ENCODE results near the gene VPS51. TPM values are rescaled to one million over a fixed set of nuclear protein-coding genes. Genes with fewer than 3 reads are reported as not detected.
A peak's percentile ranks its signal among the peaks of the same experiment; 100 is the strongest.

The VPS51 gene
- total RNA-seq, 2 experiments from 2014 or later = 97.1 to 99.2 TPM

DNA sequence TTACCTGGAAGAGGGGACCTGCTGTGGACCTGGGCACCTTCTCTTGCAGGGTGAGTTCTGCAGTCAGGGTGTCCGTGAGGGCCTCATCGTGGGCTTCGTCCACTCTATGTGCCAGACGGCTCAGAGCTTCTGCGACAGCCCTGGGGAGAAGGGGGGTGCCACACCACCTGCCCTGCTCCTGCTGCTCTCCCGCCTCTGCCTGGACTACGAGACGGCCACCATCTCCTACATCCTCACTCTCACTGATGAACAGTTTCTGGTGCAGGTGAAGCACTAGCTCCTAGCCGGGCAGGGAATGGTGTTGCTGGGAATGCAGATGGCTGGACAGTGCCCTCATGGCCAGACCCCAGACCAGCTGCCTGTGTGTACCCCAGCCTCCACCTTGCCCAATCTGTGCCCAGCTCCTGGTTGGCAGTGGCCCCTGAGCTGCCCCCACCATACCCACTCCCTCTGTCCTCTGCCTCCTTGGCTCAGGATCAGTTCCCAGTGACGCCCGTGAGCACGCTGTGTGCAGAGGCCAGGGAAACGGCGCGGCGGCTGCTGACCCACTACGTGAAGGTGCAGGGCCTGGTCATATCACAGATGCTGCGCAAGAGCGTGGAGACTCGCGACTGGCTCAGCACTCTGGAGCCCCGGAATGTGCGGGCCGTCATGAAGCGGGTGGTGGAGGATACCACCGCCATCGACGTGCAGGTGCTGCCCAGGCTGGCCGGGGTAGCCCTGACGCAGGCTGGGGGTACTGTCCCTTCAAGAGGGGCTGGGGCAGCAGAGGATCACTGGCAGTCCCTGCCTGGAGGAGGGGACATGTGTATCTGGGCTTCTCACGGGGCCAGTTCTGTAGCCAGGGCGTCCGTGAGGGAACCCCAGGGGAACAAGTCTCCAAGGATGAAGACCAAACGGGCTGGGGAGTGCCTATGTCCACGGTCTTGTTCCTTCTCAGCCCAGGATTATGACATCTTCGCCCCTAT, 13.5 kb downstream of the VPS51 start:
- H3K36me3 Mint-ChIP-seq = peaks cover 5% of the 10 kb centered on the region
- peak overlapping the region; percentile 23 for H3K27ac Mint-ChIP-seq
- POLR2A ChIA-PET = interaction anchor here (1.2 to 1.5 kb wide), 4 partner anchors 8 to 72 kb away, joined by 3 to 7 read pairs (median 4); partner anchors contain the start of genes CAPN1, FAU, MRPL49 and SYVN1
- no peaks in the 10 kb centered on the region for H3K27me3 Mint-ChIP-seq
- H3K9me3 Mint-ChIP-seq = no peaks in the 10 kb centered on the region
- peaks cover 43% of the 10 kb centered on the region for H3K4me1 Mint-ChIP-seq (ENCODE audit: low read depth)
- H3K4me3 Mint-ChIP-seq = no peak overlapping the region
- intact Hi-C loops (cut with micrococcal nuclease) = loop anchor here (1.0 to 10.0 kb wide), 4 partner anchors 13 to 865 kb away; partner anchors contain the start of genes CAPN1, FKBP2, PPP1R14B and RASGRP2
- CTCF ChIA-PET = interaction anchor here (0.5 to 6.7 kb wide), 19 partner anchors 10 to 263 kb away, joined by 3 to 122 read pairs (median 5); partner anchors contain the start of genes ARL2, CAPN1, FAU and MRPL49
- no peak for DNase-seq

- Mint-ChIP-seq H3K36me3 (peaks cover 5% of the 10 kb centered on the region), H3K4me1 (ENCODE audit: low read depth) (peaks cover 44% of the 10 kb centered on the region), H3K4me3 (no peak overlapping the region), H3K9me3 (no peaks in the 10 kb centered on the region), H3K27me3 (no peaks in the 10 kb centered on the region), H3K27ac (peak overlapping the region; percentile 23)
- intact Hi-C loops (cut with micrococcal nuclease) = loop anchor here (1.0 to 10.0 kb wide), 4 partner anchors 14 to 866 kb away; partner anchors contain the start of genes CAPN1, FKBP2, PPP1R14B and RASGRP2
- CTCF ChIA-PET = interaction anchor here (0.5 to 6.7 kb wide), 25 partner anchors 10 to 300 kb away, joined by 3 to 122 read pairs (median 4); partner anchors contain the start of genes ARL2, CAPN1, CDC42BPG and FAU
- POLR2A ChIA-PET = interaction anchor here (1.2 to 2.2 kb wide), 4 partner anchors 12 to 72 kb away, joined by 3 to 12 read pairs (median 6); partner anchors contain the start of genes CAPN1, FAU, MRPL49 and SYVN1
- peak; percentile 97 for DNase-seq
These were observed 14.4 kb downstream of the VPS51 start for GRCh38 chr11:65110354-65110861.

- Mint-ChIP-seq H3K9me3 (no peaks in the 10 kb centered on the region), H3K36me3 (peaks cover 1% of the 10 kb centered on the region), H3K4me1 (ENCODE audit: low read depth) (peaks cover 52% of the 10 kb centered on the region), H3K4me3 (peak overlapping the region; percentile 84), H3K27me3 (no peaks in the 10 kb centered on the region), H3K27ac (no peak overlapping the region)
- intact Hi-C loops (cut with micrococcal nuclease) = loop anchor here (2.0 to 10.0 kb wide), 3 partner anchors 70 to 866 kb away; partner anchors contain the start of genes CAPN1, FKBP2, PPP1R14B and RASGRP2
- no peak for DNase-seq
- CTCF ChIA-PET = interaction anchor here (0.7 to 6.7 kb wide), 19 partner anchors 9 to 300 kb away, joined by 3 to 122 read pairs (median 7); partner anchors contain the start of genes ARL2, CAPN1, CDC42BPG and FAU
- POLR2A ChIA-PET = interaction anchor here (0.6 to 2.8 kb wide), 7 partner anchors 10 to 244 kb away, joined by 3 to 19 read pairs (median 6); partner anchors contain the start of genes FAU, MRPL49, SYVN1 and VPS51
These were observed 15.2 kb downstream of the VPS51 start for GRCh38 chr11:65111159-65111743.

DNA sequence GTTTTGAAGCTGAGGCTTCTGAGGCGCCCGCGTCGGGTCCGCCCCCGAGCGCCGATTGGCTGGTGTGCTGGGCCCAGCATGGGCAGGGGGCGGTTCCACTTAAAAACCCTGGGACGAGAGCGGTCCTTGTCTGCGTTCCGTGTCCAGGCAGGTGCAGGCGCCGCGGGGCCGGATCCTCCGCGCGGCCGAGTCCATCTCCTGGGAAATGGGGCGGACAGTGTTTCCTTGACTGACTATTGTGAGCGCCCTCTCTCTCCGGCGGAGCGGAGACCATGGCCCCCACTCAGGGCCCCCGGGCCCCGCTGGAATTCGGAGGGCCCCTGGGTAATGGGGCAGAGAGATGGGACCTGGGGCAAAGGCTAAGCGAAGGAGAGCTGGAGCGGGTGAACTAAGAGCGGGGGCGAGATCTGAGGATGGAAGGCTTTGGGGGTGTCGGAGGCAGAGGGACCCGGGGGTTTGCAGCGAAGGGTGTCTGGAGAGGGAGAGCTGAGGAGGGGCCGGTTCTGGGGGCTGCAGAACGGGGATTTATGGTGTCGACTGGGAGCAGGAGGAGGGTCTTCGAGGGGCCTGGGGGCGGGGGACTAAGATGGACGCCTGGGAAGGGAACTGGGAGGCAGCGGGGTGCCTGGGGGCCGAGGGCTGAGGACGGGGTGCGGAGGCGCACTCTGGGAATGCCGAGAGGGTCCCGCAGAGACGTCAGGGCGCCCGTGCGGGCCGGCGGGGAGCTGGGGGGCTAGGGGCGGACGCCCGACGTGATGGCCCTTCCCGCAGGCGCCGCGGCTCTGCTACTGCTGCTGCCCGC, 15.9 kb downstream of the VPS51 start, which contains the start of gene TM7SF2:
TM7SF2 (plus strand) TSS at position 129 of the 802 bp plus-strand sequence; CDS start at position 273, 144 bp downstream.
- DNase-seq = peak; percentile 96
- peak within 1 kb of the TSS; percentile 80 for H3K27ac Mint-ChIP-seq
- no peaks in the 10 kb centered on the region for H3K9me3 Mint-ChIP-seq
- H3K27me3 Mint-ChIP-seq = no peaks in the 10 kb centered on the region
- POLR2A ChIA-PET = interaction anchor here (0.8 to 2.8 kb wide), 8 partner anchors 10 to 150 kb away, joined by 3 to 19 read pairs (median 5); partner anchors contain the start of genes CAPN1, CDCA5, FAU and MRPL49
- peaks cover 56% of the 10 kb centered on the region for H3K4me1 Mint-ChIP-seq (ENCODE audit: low read depth)
- intact Hi-C loops (cut with micrococcal nuclease) = loop anchor here (2.0 to 10.0 kb wide), 3 partner anchors 69 to 867 kb away; partner anchors contain the start of genes CAPN1, FKBP2, PPP1R14B and RASGRP2
- peak within 1 kb of the TSS; percentile 84 for H3K4me3 Mint-ChIP-seq
- peaks cover 5% of the 10 kb centered on the region for H3K36me3 Mint-ChIP-seq
- CTCF ChIA-PET = interaction anchor here (0.6 to 6.7 kb wide), 17 partner anchors 8 to 910 kb away, joined by 3 to 122 read pairs (median 7); partner anchors contain the start of genes ARL2, CAPN1, CDCA5 and FAU

- ChIA-PET CTCF (interaction anchor here (0.6 to 6.7 kb wide), 13 partner anchors 7 to 910 kb away, joined by 3 to 122 read pairs (median 8); partner anchors contain the start of genes ARL2, CAPN1, CDCA5 and FAU), POLR2A (interaction anchor here (0.8 to 2.8 kb wide), 7 partner anchors 9 to 69 kb away, joined by 3 to 19 read pairs (median 5); partner anchors contain the start of genes CAPN1, CDCA5, FAU and MRPL49)
- H3K27me3 Mint-ChIP-seq = no peaks in the 10 kb centered on the region
- peak overlapping the region; percentile 84 for H3K4me3 Mint-ChIP-seq
- H3K4me1 Mint-ChIP-seq (ENCODE audit: low read depth) = peaks cover 56% of the 10 kb centered on the region
- intact Hi-C loops (cut with micrococcal nuclease) = loop anchor here (10.0 kb wide), 2 partner anchors 368 to 868 kb away; partner anchors contain the start of genes FKBP2, PPP1R14B and RASGRP2
- peaks cover 5% of the 10 kb centered on the region for H3K36me3 Mint-ChIP-seq
- peak; percentile 84 for DNase-seq
- peak overlapping the region; percentile 56 for H3K27ac Mint-ChIP-seq
- no peaks in the 10 kb centered on the region for H3K9me3 Mint-ChIP-seq
These were observed 16.7 kb downstream of the VPS51 start for GRCh38 chr11:65112546-65113360.

DNA sequence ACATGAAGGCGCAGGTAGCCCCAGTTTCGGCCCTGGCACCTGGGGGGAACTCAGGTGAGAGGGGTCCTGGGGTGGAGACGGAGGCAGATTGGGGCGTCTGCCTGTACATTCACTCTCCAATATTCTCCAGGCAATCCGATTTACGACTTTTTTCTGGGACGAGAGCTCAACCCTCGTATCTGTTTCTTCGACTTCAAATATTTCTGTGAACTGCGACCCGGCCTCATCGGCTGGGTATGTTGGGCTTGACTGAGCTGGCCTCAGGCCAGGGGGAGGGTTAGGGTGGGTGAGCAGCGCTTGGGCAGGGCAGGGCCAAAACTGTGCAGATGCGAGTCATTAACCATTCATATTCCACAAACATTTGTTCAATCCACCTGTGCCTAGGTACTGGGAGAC, 17.3 kb downstream of the VPS51 start:
- Mint-ChIP-seq H3K27me3 (no peaks in the 10 kb centered on the region), H3K4me1 (ENCODE audit: low read depth) (peaks cover 60% of the 10 kb centered on the region), H3K36me3 (peaks cover 9% of the 10 kb centered on the region), H3K9me3 (no peaks in the 10 kb centered on the region), H3K4me3 (peak overlapping the region; percentile 84), H3K27ac (peak overlapping the region; percentile 56)
- CTCF ChIA-PET = interaction anchor here (0.6 to 6.7 kb wide), 11 partner anchors 7 to 265 kb away, joined by 3 to 122 read pairs (median 8); partner anchors contain the start of genes ARL2, CAPN1, CDCA5 and FAU
- intact Hi-C loops (cut with micrococcal nuclease) = loop anchor here (10.0 kb wide), 2 partner anchors 369 to 869 kb away; partner anchors contain the start of genes FKBP2, PPP1R14B and RASGRP2
- POLR2A ChIA-PET = interaction anchor here (1.1 to 2.8 kb wide), 5 partner anchors 8 to 68 kb away, joined by 3 to 19 read pairs (median 5); partner anchors contain the start of genes CAPN1, FAU, MRPL49 and SYVN1
- no peak for DNase-seq

DNA sequence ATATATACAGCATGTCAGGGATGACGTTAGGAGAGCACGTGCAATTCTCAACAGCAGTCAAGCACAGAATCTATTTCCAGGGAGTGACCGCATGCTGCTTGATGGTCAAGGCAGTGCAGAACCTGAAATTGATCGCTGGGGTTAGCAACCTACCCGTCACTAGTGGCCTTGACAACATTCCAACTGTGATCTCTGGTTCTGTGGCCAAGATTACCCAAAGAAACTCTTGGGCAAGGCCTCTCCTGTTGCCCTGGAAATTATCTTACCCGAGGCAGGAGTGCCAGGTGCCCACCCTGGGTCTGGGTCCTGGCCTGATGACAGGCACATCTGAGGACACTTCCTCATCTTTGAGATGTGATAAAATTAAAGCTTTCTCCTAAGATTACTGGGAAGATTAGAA, 17.8 kb downstream of the VPS51 start:
- no peaks in the 10 kb centered on the region for H3K27me3 Mint-ChIP-seq
- POLR2A ChIA-PET = interaction anchor here (2.8 kb wide), 1 partner anchor 8 kb away, joined by 19 read pairs; the partner anchor contains the start of genes FAU and MRPL49
- H3K4me1 Mint-ChIP-seq (ENCODE audit: low read depth) = peaks cover 65% of the 10 kb centered on the region
- CTCF ChIA-PET = interaction anchor here (2.6 to 6.7 kb wide), 3 partner anchors 6 to 31 kb away, joined by 7 to 122 read pairs (median 72); partner anchors contain the start of genes CDCA5, FAU, MRPL49 and VPS51
- H3K36me3 Mint-ChIP-seq = peaks cover 13% of the 10 kb centered on the region
- no peak for DNase-seq
- H3K4me3 Mint-ChIP-seq = peak overlapping the region; percentile 84
- intact Hi-C loops (cut with micrococcal nuclease) = loop anchor here (10.0 kb wide), 2 partner anchors 369 to 869 kb away; partner anchors contain the start of genes FKBP2, PPP1R14B and RASGRP2
- H3K27ac Mint-ChIP-seq = no peak overlapping the region
- H3K9me3 Mint-ChIP-seq = no peaks in the 10 kb centered on the region

DNA sequence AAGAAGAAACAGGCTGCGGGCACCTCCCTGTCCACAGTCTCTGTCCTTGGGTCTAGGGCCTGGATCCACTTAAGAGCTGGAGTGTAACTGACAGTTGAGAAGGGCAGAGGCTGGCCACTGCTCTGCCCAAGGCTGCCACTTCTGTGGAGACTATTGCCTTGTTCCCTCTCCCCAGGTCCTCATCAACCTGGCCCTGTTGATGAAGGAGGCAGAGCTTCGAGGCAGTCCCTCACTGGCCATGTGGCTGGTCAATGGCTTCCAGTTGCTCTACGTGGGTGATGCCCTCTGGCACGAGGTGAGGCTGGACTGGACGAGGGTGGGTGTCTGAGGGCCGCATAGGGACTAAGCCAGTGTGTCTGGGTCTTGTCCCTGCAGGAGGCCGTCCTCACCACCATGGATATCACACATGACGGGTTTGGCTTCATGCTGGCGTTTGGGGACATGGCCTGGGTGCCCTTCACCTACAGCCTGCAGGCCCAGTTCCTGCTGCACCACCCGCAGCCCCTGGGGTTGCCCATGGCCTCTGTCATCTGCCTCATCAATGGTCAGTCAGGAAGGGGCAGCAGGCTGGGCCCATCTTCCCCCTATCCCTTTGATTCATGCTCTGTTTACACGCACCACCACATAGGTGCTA, 18.6 kb downstream of the VPS51 start:
- Mint-ChIP-seq H3K4me1 (ENCODE audit: low read depth) (peaks cover 67% of the 10 kb centered on the region), H3K27ac (no peak overlapping the region), H3K27me3 (no peaks in the 10 kb centered on the region), H3K9me3 (no peaks in the 10 kb centered on the region), H3K4me3 (no peak overlapping the region), H3K36me3 (peaks cover 16% of the 10 kb centered on the region)
- no peak for DNase-seq
- POLR2A ChIA-PET = no interaction called here
- CTCF ChIA-PET = interaction anchor here (0.7 to 2.6 kb wide), 3 partner anchors 31 to 100 kb away, joined by 3 to 7 read pairs (median 3); partner anchors contain the start of genes ARL2, CAPN1, CDCA5 and ZFPL1
- intact Hi-C loops (cut with micrococcal nuclease) = loop anchor here (10.0 kb wide), 2 partner anchors 370 to 870 kb away; partner anchors contain the start of genes FKBP2, PPP1R14B and RASGRP2
